HCT116 (cell line): ENCODE measurements around the gene PRPF19. TPM values are rescaled to one million over a fixed set of nuclear protein-coding genes. Genes with fewer than 3 reads are reported as not detected.

Experiments used
- ATAC-seq: fragments of 200-7000 bp; cut with Tn5 transposase; 2 replicates; pipeline ENCODE4 v1.9.1; 2020; ENCODE audit warnings: mild to moderate bottlenecking, moderate library complexity
- BruUV-seq: library from RNA; stranded (reverse); fragments of 400-500 nt; replicated peaks from 2 replicates; lab custom pipeline; 2021; lab: Mats Ljungman, UMichigan
- CTCF ChIA-PET: fragments of 300-600 bp; sonication (Branson Sonifier 250); formaldehyde crosslinking; loops from one replicate; lab custom pipeline; 2021; ENCODE audit warnings: antibody characterized with exemption; lab: Charles Lee
- POLR2A ChIA-PET: fragments of 300-600, 350-600 bp; sonication (Branson Sonifier 250); formaldehyde crosslinking; loops from one replicate; lab custom pipeline; 2021; ENCODE audit warnings: antibody characterized with exemption; lab: Charles Lee
- RAD21 ChIA-PET, 2 experiments: fragments of 300-600 bp; sonication (Branson Sonifier 250); formaldehyde crosslinking; loops; one replicate each; lab custom pipeline; 2023; ENCODE audit warnings: low total read pairs in 2 of 2; ENCODE audit not compliant: uncharacterized antibody in 2 of 2, unreplicated experiment in 2 of 2, low non-redundant PET in 1 of 2; lab: Charles Lee
- DNase-seq: peaks from one replicate; pipeline ENCODE4 v3.0.0-alpha.2; 2010; ENCODE audit warnings: low read depth, low spot score
- H2AFZ ChIP-seq: fragments of 200-600 bp; shearing (Covaris generic), sonication (generic); 2 replicates; pipeline ENCODE4 v1.6.1; 2017; ENCODE audit warnings: low read depth, mixed run types, mixed read lengths, antibody characterized with exemption, low read length; ENCODE audit not compliant: poor library complexity, severe bottlenecking
- H3K27ac ChIP-seq: 2 replicates; pipeline ENCODE4 v1.5.1; 2012; ENCODE audit warnings: low read depth, low read length
- H3K27me3 ChIP-seq: fragments of 200-600 bp; sonication (generic); 2 replicates; pipeline ENCODE4 v1.6.1; 2016; ENCODE audit warnings: mixed run types, low read length, mixed read lengths; ENCODE audit not compliant: insufficient read depth
- H3K36me3 ChIP-seq, 2 experiments: fragments of 200-500 bp in 1 of 2; fragments of 200-600 bp in 1 of 2; sonication (Bioruptor generic) in 1 of 2; sonication (generic) in 1 of 2; 2 replicates each; pipeline versions ENCODE4 v1.5.1 to v1.6.1; 2014 to 2016; ENCODE audit warnings: low read length in 2 of 2, inconsistent platforms in 1 of 2, mixed read lengths in 1 of 2, mixed run types in 1 of 2; ENCODE audit not compliant: insufficient read depth in 2 of 2, control insufficient read depth in 1 of 2
- H3K4me1 ChIP-seq, 2 experiments: fragments of 200-600 bp in 1 of 2; sonication (generic) in 1 of 2; 2 replicates each; pipeline versions ENCODE4 v1.5.1 to v1.6.1; 2012 to 2017; ENCODE audit warnings: low read length in 2 of 2, inconsistent platforms in 1 of 2, mild to moderate bottlenecking in 1 of 2, mixed read lengths in 1 of 2, mixed run types in 1 of 2, moderate library complexity in 1 of 2; ENCODE audit not compliant: insufficient read depth in 2 of 2, control insufficient read depth in 1 of 2
- H3K4me2 ChIP-seq: fragments of 200-600 bp; sonication (generic); 2 replicates; pipeline ENCODE4 v1.6.1; 2017; ENCODE audit warnings: mixed run types, low read length, mixed read lengths
- H3K4me3 ChIP-seq, 2 experiments: fragments of 200-600 bp in 1 of 2; sonication (generic) in 1 of 2; replicated peaks in 1 of 2; 2 replicates each; pipeline ENCODE4 v1.5.1; 2011 to 2016; ENCODE audit warnings: low read length in 2 of 2, control low read depth in 1 of 2, low read depth in 1 of 2, mild to moderate bottlenecking in 1 of 2, mixed read lengths in 1 of 2, mixed run types in 1 of 2
- H3K79me2 ChIP-seq: fragments of 200-600 bp; sonication (generic); 2 replicates; pipeline ENCODE4 v1.6.1; 2017; ENCODE audit warnings: mild to moderate bottlenecking, mixed run types, low read length, moderate library complexity, mixed read lengths; ENCODE audit not compliant: insufficient read depth
- H3K9ac ChIP-seq: fragments of 200-600 bp; sonication (generic); 2 replicates; pipeline ENCODE4 v1.6.1; 2016; ENCODE audit warnings: low read length, mixed read lengths
- H3K9me2 ChIP-seq: fragments of 200-600 bp; sonication (generic), shearing (Covaris generic); 2 replicates; pipeline ENCODE4 v1.6.1; 2017; ENCODE audit warnings: mixed run types, mild to moderate bottlenecking, moderate library complexity; ENCODE audit not compliant: insufficient read depth
- H3K9me3 ChIP-seq, 2 experiments: fragments of 200-500 bp in 1 of 2; fragments of 200-600 bp in 1 of 2; sonication (Bioruptor generic) in 1 of 2; sonication (generic) in 1 of 2; 2 replicates each; pipeline ENCODE4 v1.6.1; 2014 to 2017; ENCODE audit warnings: low read length in 2 of 2, mixed read lengths in 2 of 2, inconsistent platforms in 1 of 2, low read depth in 1 of 2, mild to moderate bottlenecking in 1 of 2, mixed run types in 1 of 2, moderate library complexity in 1 of 2; ENCODE audit not compliant: control insufficient read depth in 1 of 2, insufficient read depth in 1 of 2
- H4K20me1 ChIP-seq: fragments of 200-600 bp; sonication (generic), shearing (Covaris generic); 2 replicates; pipeline ENCODE4 v1.6.1; 2017; ENCODE audit warnings: mixed run types, mild to moderate bottlenecking, moderate library complexity; ENCODE audit not compliant: insufficient read depth
- ATF3 ChIP-seq: IDR thresholded peaks from 2 replicates; pipeline ENCODE4 v1.6.1; 2012
- CTCF ChIP-seq, 3 experiments: fragments of 200-600 bp in 1 of 3; sonication (generic) in 1 of 3; IDR thresholded peaks in 2 of 3; conservative IDR thresholded peaks in 1 of 3; 2 replicates each; pipeline ENCODE4 v1.5.1; 2012 to 2017; ENCODE audit warnings: low read depth in 2 of 3, low read length in 2 of 3, antibody characterized with exemption in 1 of 3, borderline replicate concordance in 1 of 3, control low read depth in 1 of 3, mild to moderate bottlenecking in 1 of 3, mixed read lengths in 1 of 3, mixed run types in 1 of 3, moderate library complexity in 1 of 3; ENCODE audit not compliant: insufficient read depth in 1 of 3
- EGR1 ChIP-seq: IDR thresholded peaks from 2 replicates; pipeline ENCODE4 v1.6.1; 2012; ENCODE audit warnings: low read depth
- ELF1 ChIP-seq: IDR thresholded peaks from 2 replicates; pipeline ENCODE4 v1.6.1; 2012; ENCODE audit warnings: low read depth, borderline replicate concordance
- JUND ChIP-seq: IDR thresholded peaks from 2 replicates; pipeline ENCODE4 v1.6.1; 2012
- MAX ChIP-seq: IDR thresholded peaks from 2 replicates; pipeline ENCODE4 v1.6.1; 2012
- POLR2A ChIP-seq: IDR thresholded peaks from 2 replicates; pipeline ENCODE4 v1.7.0; 2011; ENCODE audit warnings: borderline replicate concordance; ENCODE audit not compliant: insufficient read depth, insufficient read length; ENCODE audit errors: extremely low read depth
- REST ChIP-seq: IDR thresholded peaks from 2 replicates; pipeline ENCODE4 v1.6.1; 2012; ENCODE audit warnings: low read depth
- TCF7L2 ChIP-seq: IDR thresholded peaks from 2 replicates; pipeline ENCODE4 v1.7.0; 2011; ENCODE audit warnings: borderline replicate concordance, inconsistent platforms; ENCODE audit not compliant: insufficient read depth, insufficient read length; ENCODE audit errors: extremely low read depth
- ZBTB33 ChIP-seq: IDR thresholded peaks from 2 replicates; pipeline ENCODE4 v1.6.1; 2011; ENCODE audit warnings: mild to moderate bottlenecking, low read length, moderate library complexity; ENCODE audit not compliant: insufficient replicate concordance; ENCODE audit errors: extremely low read depth
- ZNF274 ChIP-seq: fragments of 200-500 bp; sonication (Bioruptor generic); IDR thresholded peaks from 2 replicates; pipeline ENCODE4 v1.6.1; 2014; ENCODE audit warnings: mild to moderate bottlenecking, low read depth, low read length, inconsistent platforms
- intact Hi-C: fragments of 100-400 bp; cut with micrococcal nuclease; formaldehyde crosslinking; loops from 2 replicates; pipeline ENCODE4 v1.10.0; 2022
- total RNA-seq: library from RNA; stranded (reverse); gene quantifications from one replicate; pipeline ENCODE4 v1.2.1, GENCODE V29; 2021; ENCODE audit not compliant: unreplicated experiment

PRPF19 gene
- total RNA-seq, 1 experiment from 2014 or later, result 156 TPM

- H3K27me3 ChIP-seq, result no peaks in the 10 kb centered on the region
- no peak for DNase-seq
- H3K79me2 ChIP-seq, result no peaks in the 10 kb centered on the region
- TF ChIP-seq ZNF274 (no peak), POLR2A (no peak)
- H3K9me3 ChIP-seq, result no peaks in the 10 kb centered on the region
- RAD21 ChIA-PET, result no interaction called here
- no peaks in the 10 kb centered on the region for H4K20me1 ChIP-seq
- no peaks in the 10 kb centered on the region for H3K4me1 ChIP-seq
- H3K4me2 ChIP-seq, result no peak overlapping the region
- H3K9ac ChIP-seq, result no peak overlapping the region
- H3K27ac ChIP-seq, result no peak overlapping the region
- no peak for ATAC-seq
- BruUV-seq, result no TSS peak
- intact Hi-C loops, result no loop called here
- H3K9me2 ChIP-seq, result no peaks in the 10 kb centered on the region
- H3K36me3 ChIP-seq, result no peaks in the 10 kb centered on the region
- POLR2A ChIA-PET, result no interaction called here
- CTCF ChIA-PET, result no interaction called here
- H2AFZ ChIP-seq, result no peak overlapping the region
- H3K4me3 ChIP-seq, result no peak overlapping the region
Measured at GRCh38 chr11:60951606-60951903, 45.2 kb upstream of the PRPF19 start.

GRCh38 chr11:60950933-60951605 is 44.7 kb upstream of the PRPF19 start:
- H3K4me1 ChIP-seq, result no peaks in the 10 kb centered on the region
- H3K9me2 ChIP-seq, result no peaks in the 10 kb centered on the region
- intact Hi-C loops, result no loop called here
- H3K79me2 ChIP-seq, result no peaks in the 10 kb centered on the region
- H4K20me1 ChIP-seq, result no peaks in the 10 kb centered on the region
- H3K36me3 ChIP-seq, result no peaks in the 10 kb centered on the region
- H3K27ac ChIP-seq, result no peak overlapping the region
- H3K4me3 ChIP-seq, result no peak overlapping the region
- ChIA-PET CTCF (no interaction called here), RAD21 (no interaction called here), POLR2A (no interaction called here)
- ATAC-seq, result no peak
- no peaks in the 10 kb centered on the region for H3K27me3 ChIP-seq
- no peak overlapping the region for H3K4me2 ChIP-seq
- no peaks in the 10 kb centered on the region for H3K9me3 ChIP-seq
- H2AFZ ChIP-seq, result no peak overlapping the region
- no peak overlapping the region for H3K9ac ChIP-seq
- BruUV-seq, result no TSS peak
- DNase-seq, result no peak
- TF ChIP-seq MAX, result no peak
- no peak for TF ChIP-seq ZBTB33
- TF ChIP-seq JUND, result no peak
- no peak for TF ChIP-seq EGR1
- TF ChIP-seq ELF1, result no peak
- no peak for TF ChIP-seq ATF3
- TF ChIP-seq CTCF (IDR thresholded peaks at IDR 0.05 in 2 of 3, conservative IDR thresholded peaks at IDR 0.05 in 1 of 3; ENCODE audit: borderline replicate concordance in 1 of 3, insufficient read depth in 1 of 3, low read depth in 2 of 3, low read length in 2 of 3), result no peak
- no peak for TF ChIP-seq REST
- TF ChIP-seq ZNF274, result no peak
- no peak for TF ChIP-seq TCF7L2
